GM18873 (cell line): Measurements from ENCODE around the gene ATG4B.
"Not testable (repeated sequence)": the region's sequence is repeated elsewhere in the genome, so short reads cannot be mapped to it uniquely, and the experiment has no call there.

Experiments used
- ATAC-seq: cut with Tn5 transposase; IDR thresholded peaks from one replicate; pipeline ENCODE4 v1.9.1; 2021; ENCODE audit warnings: mild to moderate bottlenecking, moderate library complexity, moderate number of reproducible peaks; ENCODE audit not compliant: unreplicated experiment, low FRiP score

ATG4B gene

DNA sequence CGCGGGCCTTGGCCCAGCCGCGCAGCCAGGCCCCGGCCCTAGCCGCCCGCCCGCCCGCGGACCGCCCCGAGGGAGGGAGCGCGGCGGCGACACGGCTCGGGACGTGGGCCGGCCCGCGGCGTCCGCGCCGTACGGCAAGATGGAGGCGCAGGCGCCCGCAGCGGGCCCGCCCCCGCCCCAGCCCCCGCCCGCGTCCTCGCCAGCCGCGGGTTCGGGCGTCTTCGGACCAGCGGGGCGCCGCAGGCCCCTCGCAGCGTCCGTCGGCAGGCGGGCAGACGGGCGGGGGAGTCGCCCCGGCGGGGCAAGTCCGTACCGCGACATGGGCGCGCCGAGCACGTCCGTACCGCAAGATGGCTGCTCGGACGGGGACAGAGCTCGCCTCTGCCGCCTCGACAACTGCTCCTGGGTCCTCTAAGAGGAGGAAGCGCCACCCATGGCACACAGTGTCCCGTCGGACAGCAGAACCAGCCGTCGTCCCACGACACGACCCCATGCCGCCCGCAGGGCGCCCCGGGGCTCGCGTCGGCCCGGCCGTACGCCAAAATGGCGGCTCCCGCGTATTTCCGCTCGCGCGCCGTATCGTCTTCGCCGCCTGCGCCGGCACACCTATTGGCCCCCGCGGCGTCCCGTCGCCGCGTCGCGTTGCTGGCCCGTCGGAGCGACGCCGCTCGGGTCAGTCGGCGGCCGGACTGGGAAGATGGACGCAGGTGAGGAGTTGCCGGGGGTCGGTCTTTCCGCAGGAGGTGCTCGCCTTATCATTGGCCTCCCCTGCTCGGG, at the start of gene ATG4B, which contains the start of gene THAP4:
Gene ATG4B, plus strand, starts transcription at position 676 of the 777 bp plus-strand sequence. Its CDS starts 22 bp downstream, at position 698.
Gene THAP4, minus strand, starts transcription at position 141 of the 777 bp plus-strand sequence. CDS start 141 bp downstream, outside the sequence.
- peak; percentile 45 for ATAC-seq

DNA sequence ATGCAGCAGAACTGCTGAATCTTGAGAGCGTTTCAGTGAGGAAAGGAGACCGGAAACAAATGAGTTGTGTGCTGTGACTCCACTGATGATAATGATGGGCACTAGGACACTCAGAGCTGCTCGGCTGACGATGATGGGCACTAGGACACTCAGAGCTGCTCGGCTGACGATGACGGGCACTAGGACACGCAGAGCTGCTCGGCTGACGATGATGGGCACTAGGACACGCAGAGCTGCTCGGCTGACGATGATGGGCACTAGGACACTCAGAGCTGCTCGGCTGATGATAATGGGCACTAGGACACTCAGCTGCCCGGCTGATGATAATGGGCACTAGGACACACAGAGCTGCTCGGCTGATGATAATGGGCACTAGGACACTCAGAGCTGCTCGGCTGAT, 47.6 kb upstream of the ATG4B start:
- not testable (repeated sequence) for ATAC-seq

DNA sequence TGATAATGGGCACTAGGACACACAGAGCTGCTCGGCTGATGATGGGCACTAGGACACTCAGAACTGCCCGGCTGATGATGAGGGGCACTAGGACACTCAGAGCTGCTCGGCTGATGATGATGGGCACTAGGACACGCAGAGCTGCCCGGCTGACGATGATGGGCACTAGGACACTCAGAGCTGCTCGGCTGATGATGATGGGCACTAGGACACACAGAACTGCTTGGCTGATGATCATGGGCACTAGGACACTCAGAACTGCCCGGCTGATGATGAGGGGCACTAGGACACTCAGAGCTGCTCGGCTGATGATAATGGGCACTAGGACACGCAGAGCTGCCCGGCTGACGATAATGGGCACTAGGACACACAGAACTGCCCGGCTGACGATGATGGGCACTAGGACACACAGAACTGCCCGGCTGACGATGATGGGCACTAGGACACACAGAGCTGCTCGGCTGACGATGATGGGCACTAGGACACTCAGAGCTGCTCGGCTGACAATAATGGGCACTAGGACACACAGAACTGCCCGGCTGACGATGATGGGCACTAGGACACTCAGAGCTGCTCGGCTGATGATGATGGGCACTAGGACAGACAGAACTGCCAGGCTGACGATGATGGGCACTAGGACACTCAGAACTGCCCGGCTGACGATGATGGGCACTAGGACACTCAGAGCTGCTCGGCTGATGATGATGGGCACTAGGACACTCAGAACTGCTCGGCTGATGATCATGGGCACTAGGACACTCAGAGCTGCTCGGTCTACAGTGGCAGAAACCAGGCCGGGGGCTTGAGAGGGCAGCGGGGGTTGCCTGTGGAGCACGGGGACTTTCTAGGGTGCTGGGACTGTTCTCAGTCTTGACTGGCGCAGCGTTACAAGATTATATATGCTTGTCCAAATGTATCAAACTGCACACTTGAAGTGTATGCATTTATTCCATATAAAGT, 46.7 kb upstream of the ATG4B start:
- ATAC-seq, result not testable (repeated sequence)

DNA sequence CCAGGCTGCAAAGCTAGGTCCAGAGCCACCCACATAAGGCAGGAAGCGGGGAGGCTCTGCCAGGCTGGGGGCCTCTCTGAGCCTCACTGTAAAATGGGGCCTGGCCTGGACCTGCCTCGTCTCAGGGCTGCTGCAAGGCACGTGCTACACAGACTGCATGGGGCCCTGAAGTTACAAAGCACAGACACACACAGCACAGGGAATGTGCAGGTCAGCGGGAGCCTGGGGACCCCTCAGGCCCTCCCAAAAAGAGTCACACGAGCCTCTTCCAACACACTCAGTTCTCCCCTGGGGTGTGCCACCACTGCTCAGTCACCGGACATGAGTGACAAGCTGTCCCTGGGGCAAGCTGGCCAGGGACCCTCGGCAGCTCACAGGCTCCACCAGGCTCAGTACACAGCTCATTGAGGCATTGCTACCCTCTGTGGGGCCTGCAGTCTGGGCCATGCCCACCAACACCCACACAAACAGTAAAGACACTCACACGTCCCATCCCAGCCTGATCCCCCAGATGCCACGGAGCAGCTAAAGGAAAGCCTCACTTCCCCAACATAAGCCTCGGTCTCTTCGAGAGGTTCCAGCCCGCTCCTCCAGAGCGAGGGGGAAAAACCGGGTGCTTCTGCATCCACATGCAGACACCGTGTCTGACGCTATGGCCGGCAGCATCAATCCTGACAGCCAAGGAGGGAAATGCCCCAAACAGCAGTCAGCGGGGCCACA, 45.2 kb upstream of the ATG4B start:
- ATAC-seq, result no peak

DNA sequence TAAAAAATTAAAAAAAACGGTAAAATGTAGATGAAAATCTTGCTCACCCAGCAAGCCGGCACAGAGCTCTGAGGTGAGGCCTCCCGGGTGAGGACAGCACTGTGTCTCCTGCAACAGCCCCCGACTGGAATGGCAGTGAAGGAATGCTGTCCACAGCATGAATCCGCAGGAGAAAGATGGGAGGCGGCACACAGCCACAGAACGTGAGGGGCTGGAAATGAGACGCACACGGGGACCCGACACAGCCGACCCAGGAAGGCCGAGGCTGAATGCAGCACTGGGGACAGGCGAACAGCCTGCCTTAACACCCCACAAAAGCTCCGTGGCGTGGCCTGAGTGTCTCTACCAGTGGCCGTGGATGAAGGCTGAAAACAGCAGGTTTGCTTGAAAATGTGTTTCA, 44.2 kb upstream of the ATG4B start:
- ATAC-seq, result no peak

DNA sequence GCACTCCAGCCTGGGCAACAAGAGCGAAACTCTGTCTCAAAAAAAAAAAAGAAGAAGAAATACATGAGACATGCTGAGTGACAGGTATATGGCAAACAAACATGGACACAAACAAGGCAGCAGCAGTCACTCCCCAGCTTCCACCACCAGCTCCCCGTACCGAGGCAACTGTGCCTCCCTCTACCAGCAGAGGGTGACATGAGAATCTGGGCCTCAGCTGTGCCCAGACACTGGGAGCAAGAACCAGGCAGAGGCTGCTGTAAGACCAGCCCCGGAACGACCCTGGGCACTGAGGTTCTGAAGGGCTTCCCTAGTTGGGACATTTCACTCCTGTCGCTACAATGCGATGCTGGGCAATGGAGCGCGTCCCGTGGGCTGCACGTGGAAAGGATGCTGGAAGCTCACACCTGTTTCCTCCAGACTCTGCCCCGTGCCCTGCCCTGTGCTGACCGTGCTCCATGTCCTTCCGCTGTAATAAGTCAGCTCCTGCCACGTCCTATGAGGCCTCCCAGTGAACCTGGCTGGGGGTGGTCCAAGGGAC, 41.8 kb upstream of the ATG4B start:
- ATAC-seq, result no peak

DNA sequence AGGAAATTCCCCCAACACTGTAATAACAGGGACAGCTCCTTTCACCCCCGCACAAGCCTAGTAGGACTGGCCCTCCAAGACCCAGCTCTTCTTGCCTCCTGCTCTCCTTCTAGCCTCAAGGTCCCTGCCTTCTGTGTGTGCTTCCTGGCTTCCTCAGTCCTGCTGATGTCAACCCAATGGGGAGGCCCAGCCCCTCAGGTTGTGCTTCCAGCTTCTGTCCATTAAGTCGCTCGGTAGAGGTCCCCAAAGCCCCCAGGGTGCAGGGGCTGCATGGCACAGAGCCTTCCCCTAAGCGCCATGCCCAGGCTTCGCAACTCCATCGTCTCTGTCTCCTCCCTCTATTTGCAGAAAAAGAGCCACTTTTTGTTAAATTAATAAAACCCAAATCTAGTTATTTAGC, 39.9 kb upstream of the ATG4B start:
- ATAC-seq, result no peak

DNA sequence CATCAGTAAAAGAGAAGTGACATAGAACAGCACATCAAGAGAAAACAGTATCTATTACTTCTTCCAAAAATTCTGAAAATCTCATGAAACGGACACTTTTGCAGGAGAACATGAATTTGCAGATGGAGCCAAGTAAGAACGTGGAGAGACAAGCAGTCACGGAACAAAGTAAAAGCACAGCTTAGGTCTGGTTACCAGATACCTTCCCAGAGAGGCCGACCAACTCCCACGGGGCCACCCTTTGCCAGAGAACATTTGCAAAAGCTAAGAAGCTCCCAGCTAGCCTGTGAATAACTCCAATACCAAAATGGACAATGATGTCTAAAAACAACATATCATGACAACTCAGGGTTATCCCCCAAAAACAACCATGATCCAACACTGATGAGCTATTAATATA, 39.4 kb upstream of the ATG4B start:
- ATAC-seq, result no peak

DNA sequence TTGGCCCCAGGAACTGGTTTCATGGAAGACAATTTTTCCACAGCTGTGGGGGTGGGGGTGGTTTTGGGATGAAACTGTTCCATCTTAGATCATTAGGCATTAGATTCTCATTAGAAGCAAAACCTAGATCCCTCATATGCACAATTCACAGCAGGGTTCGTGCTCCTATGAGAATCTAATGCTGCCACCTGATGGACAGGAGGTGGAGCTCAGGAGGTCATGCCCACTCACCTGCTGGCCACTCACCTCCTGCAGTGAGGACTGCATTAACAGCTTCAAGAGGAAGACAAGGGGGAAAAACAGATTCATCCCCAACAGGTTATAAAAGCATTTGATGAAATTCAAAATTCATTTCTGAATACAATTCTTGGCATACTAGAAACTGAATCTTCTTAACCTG, 39.0 kb upstream of the ATG4B start:
- ATAC-seq, result no peak

DNA sequence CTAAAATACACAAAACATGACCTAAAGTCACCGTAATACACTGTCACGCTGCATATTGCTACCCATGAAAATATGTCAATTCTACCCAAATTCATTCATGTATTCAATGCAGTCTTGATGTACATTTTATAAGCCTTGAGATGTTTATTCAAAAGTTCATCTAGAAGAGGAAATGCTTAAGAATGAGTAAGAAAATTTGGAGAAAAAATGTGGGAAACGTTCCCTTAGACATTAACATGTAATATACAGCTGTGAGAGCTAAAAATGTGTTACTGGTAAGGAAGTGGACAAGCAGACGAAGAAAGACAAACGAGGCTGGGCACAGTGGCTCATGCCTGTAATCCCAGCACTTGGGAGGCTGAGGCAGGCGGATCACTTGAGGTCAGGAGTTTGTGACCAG, 37.9 kb upstream of the ATG4B start:
- ATAC-seq, result no peak

DNA sequence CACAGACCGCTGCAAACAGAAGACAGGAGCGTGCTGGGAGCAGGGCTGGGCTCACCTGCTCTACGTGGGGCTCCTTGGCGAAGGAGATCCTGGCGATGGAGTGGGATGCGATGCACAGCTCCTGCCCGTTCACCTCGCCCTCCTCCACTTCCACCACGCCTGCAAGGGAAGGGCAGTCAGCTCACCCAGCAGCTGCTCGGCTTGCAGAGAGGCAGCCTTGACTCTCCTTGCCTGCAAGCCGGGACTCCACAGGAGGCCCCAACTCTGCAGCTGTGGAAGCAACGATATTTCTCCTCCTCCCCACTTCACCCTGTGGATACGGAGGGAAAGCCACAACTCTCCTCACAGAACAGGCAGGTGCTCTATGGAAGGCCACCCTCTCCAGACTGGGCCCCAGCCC, 35.7 kb upstream of the ATG4B start:
- ATAC-seq, result no peak

DNA sequence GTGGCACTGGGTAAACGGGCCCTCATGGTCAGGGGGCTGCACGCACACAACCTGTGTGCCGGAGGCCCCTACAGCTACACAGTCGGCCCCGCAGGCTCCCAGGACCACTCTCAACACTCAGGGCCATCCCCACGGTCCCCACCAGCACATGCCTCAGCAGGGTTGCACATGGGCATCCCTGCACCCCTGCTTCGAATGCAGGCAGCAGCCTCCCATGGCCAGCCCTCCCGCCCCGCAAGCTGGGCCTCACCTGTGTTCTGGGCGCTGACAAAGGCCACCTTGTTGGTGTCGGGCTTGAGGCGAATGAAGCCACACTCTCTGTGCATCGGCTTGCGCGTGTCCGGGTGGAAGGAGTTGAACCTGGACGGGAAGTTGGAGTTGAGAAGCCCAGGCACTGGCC, 34.8 kb upstream of the ATG4B start:
- ATAC-seq, result no peak

DNA sequence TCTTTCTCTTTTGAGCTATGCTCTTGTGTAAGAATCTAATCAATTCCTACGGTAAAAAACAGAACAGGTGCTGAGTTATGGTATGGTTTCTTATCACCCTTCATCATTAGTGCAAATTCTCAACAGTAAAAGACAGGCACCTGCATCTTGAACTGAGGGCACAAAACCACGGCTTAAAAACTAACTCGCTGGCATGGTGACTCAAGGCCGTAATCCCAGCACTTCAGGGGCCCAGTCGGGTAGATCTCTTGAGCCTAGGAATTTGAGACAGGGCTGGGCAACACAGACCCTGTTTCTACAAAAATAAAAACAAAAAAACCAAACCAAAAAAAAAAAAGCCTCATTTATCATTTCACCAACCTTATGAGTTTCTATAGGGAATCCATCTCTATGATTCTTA, 33.8 kb upstream of the ATG4B start:
- ATAC-seq, result no peak

DNA sequence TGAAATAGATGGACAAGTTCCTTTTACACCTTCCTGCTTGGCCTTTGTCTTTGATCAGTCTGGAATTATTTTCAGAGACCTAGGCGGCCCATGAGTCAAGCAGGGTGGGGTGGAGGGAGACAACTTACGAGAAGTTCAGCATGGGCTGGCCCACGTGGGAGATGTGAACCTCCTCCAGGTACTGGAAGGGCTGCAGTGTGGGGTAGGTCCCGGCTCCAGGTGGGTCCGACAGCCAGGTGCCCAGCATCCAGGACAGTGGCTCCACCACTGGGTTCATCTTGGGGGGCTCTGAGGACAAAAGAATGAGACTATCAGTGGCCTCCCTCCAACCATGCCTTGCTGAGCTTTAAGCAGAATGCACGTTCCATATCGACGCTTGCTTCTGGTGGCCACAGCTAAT, 31.3 kb upstream of the ATG4B start:
- ATAC-seq, result no peak

DNA sequence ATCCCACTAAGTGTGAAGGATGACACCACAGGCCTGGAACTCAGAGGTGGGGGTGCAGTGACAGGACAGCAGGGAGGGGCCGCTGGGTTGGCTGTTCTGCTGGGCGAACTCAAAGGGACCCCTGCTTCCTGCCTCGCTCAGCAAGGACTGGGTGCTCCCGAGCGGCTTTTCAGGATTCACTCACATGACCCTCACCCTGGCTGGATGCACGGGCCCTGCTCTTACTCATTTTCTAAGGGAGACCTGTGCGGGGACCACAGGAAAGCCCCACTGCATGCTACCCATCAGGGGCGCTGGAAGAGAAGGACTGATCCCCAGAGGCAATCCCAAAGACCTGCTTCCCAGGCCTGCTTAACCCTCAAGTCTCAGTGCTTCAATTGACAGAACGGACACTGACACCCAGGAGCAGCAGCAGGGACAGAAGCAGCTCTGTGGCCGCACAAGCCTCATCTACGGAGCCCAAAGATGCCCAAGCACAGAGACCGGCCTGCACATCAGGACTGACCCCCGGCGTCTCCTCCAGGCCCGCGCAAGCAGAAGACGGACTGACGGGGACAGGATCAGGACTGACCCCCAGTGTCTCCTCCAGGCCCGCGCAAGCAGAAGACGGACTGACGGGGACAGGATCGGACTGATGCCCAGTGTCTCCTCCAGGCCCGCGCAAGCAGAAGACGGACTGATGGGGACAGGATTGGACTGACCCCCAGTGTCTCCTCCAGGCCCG, 30.2 kb upstream of the ATG4B start:
- ATAC-seq, result no peak

DNA sequence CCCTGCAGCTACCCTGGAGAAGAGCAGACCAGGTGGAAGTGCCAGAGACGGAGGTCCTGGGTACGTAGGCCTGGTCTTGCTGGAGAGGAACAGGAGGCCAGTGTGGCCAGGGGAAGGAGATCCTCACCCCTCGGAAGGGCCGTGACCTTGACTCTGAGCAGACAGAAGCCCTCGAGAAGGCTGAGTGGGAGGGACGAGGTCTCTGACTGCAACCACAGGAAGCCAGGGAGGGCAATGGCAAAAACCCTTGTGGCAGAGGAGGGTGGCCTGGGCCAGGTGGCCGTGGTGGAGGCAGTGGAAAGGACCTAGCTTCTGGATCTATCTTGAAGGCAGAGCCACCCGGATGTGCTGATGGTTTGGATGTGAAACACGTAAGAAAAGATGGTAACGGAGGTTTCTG, 28.6 kb upstream of the ATG4B start:
- ATAC-seq, result no peak

DNA sequence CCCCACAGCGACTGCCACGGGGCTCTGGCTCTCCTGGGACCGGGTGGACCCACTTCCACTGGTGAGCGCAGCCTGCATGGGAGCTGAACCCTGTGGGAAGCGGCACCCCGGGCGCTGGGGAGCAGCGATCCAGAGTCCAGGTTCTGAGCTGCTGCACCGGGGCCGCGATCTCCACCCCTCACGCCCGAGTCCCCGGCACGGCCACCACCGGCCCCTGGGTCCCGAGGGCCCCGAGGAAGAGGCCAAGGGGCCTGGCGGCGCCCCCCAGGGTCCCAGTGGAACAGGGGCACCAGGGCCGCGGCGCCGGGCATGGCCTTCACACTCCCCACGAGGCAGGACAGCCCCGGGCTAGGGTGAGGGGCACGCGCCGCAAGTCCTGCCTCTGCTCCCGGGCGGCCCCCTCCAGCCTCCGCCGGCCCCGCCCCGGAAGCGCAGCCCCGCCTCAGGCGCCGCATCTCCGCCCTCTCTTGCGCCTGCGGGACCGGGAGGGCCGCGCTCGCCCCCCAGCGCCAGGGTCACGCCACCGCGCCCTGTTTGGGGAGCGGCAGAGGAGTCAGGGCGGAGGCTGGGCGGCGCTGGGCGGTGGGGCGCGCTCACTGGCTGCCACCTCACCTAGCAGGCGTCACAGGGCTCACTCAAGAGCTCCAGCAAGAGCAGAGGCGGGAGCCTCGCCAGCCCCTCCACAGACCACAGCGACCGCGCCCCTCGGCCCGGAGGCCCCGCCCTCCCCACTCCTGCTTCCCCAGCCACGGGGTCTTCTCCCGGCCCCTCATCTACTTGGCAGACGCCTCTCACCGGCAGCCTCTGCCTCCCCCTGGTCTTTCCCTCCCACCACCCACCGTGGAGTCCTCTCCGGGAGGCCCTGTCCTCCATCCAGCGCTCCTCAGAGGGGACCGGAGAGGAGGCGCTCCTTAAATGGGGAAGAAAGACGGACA, 27.4 kb upstream of the ATG4B start:
- peak; percentile 71 for ATAC-seq

DNA sequence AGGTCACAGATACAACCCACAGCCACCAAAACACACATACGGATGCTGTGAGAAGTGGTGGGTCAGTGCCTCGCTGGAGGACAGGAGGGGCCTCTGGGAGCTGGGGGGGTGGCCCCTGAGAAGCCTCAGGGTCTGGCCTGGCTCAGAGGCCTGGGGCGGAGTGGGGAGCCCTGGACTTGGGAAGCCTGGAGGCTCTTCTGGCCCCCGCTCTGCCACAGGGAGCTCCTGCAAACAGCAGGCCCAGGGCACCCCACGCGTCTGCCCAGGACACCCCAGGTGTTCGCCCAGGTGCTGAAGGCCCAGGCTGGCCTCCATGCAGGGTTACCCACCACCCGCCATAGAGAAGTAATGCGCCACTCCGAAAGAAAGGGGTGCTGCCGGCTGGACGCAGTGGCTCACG, 26.4 kb upstream of the ATG4B start:
- no peak for ATAC-seq
